Neural progenitor cell (in vitro differentiated cells): ENCODE measurements around the gene ITPR1. TPM values are rescaled to one million over a fixed set of nuclear protein-coding genes. Genes with fewer than 3 reads are reported as not detected.

Source experiments
- DNase-seq: peaks from one replicate; pipeline ENCODE4 v3.0.0-alpha.2; 2016; ENCODE audit warnings: low spot score
- H2AFZ ChIP-seq: fragments of 200-600 bp; sonication (generic); replicated peaks from 2 replicates; pipeline ENCODE4 v1.6.1; 2016; ENCODE audit warnings: antibody characterized with exemption
- H3F3A ChIP-seq: fragments of 200-600 bp; sonication (generic); 2 replicates; pipeline ENCODE4 v1.6.1; 2016; ENCODE audit warnings: antibody characterized with exemption, low read depth
- H3K27ac ChIP-seq: fragments of 200-600 bp; sonication (generic); 2 replicates; pipeline ENCODE4 v1.5.1; 2016; ENCODE audit warnings: mild to moderate bottlenecking
- H3K27me3 ChIP-seq: fragments of 200-600 bp; sonication (generic); 2 replicates; pipeline ENCODE4 v1.6.1; 2016; ENCODE audit warnings: mild to moderate bottlenecking, moderate library complexity
- H3K36me3 ChIP-seq: fragments of 200-600 bp; sonication (generic); 2 replicates; pipeline ENCODE4 v1.5.1; 2016
- H3K4me1 ChIP-seq: fragments of 200-600 bp; sonication (generic); 2 replicates; pipeline ENCODE4 v1.6.1; 2016; ENCODE audit warnings: mixed run types
- H3K4me2 ChIP-seq: fragments of 200-600 bp; sonication (generic); 2 replicates; pipeline ENCODE4 v1.6.1; 2016
- H3K4me3 ChIP-seq: fragments of 200-600 bp; sonication (generic); 2 replicates; pipeline ENCODE4 v1.5.1; 2016
- H3K79me2 ChIP-seq: fragments of 200-600 bp; sonication (generic); 2 replicates; pipeline ENCODE4 v1.6.1; 2016; ENCODE audit warnings: low read depth
- H3K9ac ChIP-seq: fragments of 200-600 bp; sonication (generic); 2 replicates; pipeline ENCODE4 v1.6.1; 2016
- H3K9me3 ChIP-seq: fragments of 200-600 bp; sonication (generic); 2 replicates; pipeline ENCODE4 v1.5.1; 2016; ENCODE audit warnings: low read depth
- H4K20me1 ChIP-seq: fragments of 200-600 bp; sonication (generic); 2 replicates; pipeline ENCODE4 v1.6.1; 2016; ENCODE audit warnings: low read depth
- H3K27ac Mint-ChIP-seq: 3 replicates; pipeline ENCODE4 v1.8.0; 2021; ENCODE audit warnings: mixed read lengths
- H3K27me3 Mint-ChIP-seq: 2 replicates; pipeline ENCODE4 v1.8.0; 2022; ENCODE audit warnings: low read depth, mild to moderate bottlenecking, inconsistent platforms, moderate library complexity, mixed read lengths; ENCODE audit not compliant: insufficient read depth
- H3K36me3 Mint-ChIP-seq: 3 replicates; pipeline ENCODE4 v1.8.0; 2021; ENCODE audit warnings: mixed read lengths
- H3K4me1 Mint-ChIP-seq: 3 replicates; pipeline ENCODE4 v1.8.0; 2021; ENCODE audit warnings: mixed read lengths
- H3K4me3 Mint-ChIP-seq: 3 replicates; pipeline ENCODE4 v1.8.0; 2021; ENCODE audit warnings: mild to moderate bottlenecking, moderate library complexity, mixed read lengths
- H3K9me3 Mint-ChIP-seq: 3 replicates; pipeline ENCODE4 v1.8.0; 2020; ENCODE audit warnings: mixed read lengths
- CTCF ChIP-seq: fragments of 200-600 bp; sonication (generic); IDR thresholded peaks from 2 replicates; pipeline ENCODE4 v1.5.1; 2017; ENCODE audit warnings: antibody characterized with exemption, mild to moderate bottlenecking
- EZH2 ChIP-seq: fragments of 200-600 bp; sonication (generic); IDR thresholded peaks from 2 replicates; pipeline ENCODE4 v1.6.1; 2017; ENCODE audit warnings: antibody characterized with exemption, mild to moderate bottlenecking, moderate library complexity
- EZH2phosphoT487 ChIP-seq: fragments of 200-600 bp; sonication (generic); IDR thresholded peaks from 2 replicates; pipeline ENCODE4 v1.6.1; 2017; ENCODE audit warnings: antibody characterized with exemption
- total RNA-seq: library from RNA; depleted of rRNA; stranded (reverse); fragments of >200 nt; gene quantifications from 2 replicates; pipeline ENCODE4 v1.2.3, GENCODE V29; 2015; ENCODE audit warnings: low replicate concordance

Gene ITPR1
- total RNA-seq, 1 donor from 2014 or later, result 5.0 TPM

GRCh38 chr3:4862973-4863372 lies 369.8 kb downstream of the ITPR1 start:
- no peak overlapping the region for H3K27ac Mint-ChIP-seq
- H3F3A ChIP-seq, result peaks cover 11% of the 10 kb centered on the region
- no peaks in the 10 kb centered on the region for H3K79me2 ChIP-seq
- no peaks in the 10 kb centered on the region for H3K9me3 ChIP-seq
- H3K4me3 Mint-ChIP-seq, result no peak overlapping the region
- peaks cover 15% of the 10 kb centered on the region for H3K4me1 Mint-ChIP-seq
- peaks cover 6% of the 10 kb centered on the region for H3K9me3 Mint-ChIP-seq
- H3K4me1 ChIP-seq, result peaks cover 4% of the 10 kb centered on the region
- no peaks in the 10 kb centered on the region for H3K36me3 ChIP-seq
- H3K27me3 Mint-ChIP-seq, result no peaks in the 10 kb centered on the region
- no peaks in the 10 kb centered on the region for H3K36me3 Mint-ChIP-seq
- H4K20me1 ChIP-seq, result no peaks in the 10 kb centered on the region
- H2AFZ ChIP-seq, result no peak overlapping the region
- H3K27me3 ChIP-seq, result peaks cover 5% of the 10 kb centered on the region
- H3K4me3 ChIP-seq, result no peak overlapping the region
- no peak for DNase-seq
- no peak overlapping the region for H3K4me2 ChIP-seq
- TF ChIP-seq CTCF, result no peak
- TF ChIP-seq EZH2, result no peak
- TF ChIP-seq EZH2phosphoT487, result no peak
- H3K27ac ChIP-seq, result no peak overlapping the region
- no peak overlapping the region for H3K9ac ChIP-seq

- H3K4me3 ChIP-seq, result no peak overlapping the region
- H3K27me3 ChIP-seq, result peaks cover 15% of the 10 kb centered on the region
- no peaks in the 10 kb centered on the region for H3K27me3 Mint-ChIP-seq
- no peaks in the 10 kb centered on the region for H4K20me1 ChIP-seq
- H3K4me3 Mint-ChIP-seq, result no peak overlapping the region
- H3F3A ChIP-seq, result peaks cover 12% of the 10 kb centered on the region
- peaks cover 6% of the 10 kb centered on the region for H3K4me1 ChIP-seq
- no peak for TF ChIP-seq EZH2phosphoT487
- TF ChIP-seq EZH2, result no peak
- no peak for TF ChIP-seq CTCF
- H3K36me3 Mint-ChIP-seq, result no peaks in the 10 kb centered on the region
- DNase-seq, result no peak
- peaks cover 19% of the 10 kb centered on the region for H3K4me1 Mint-ChIP-seq
- no peak overlapping the region for H3K27ac ChIP-seq
- H3K36me3 ChIP-seq, result no peaks in the 10 kb centered on the region
- H3K79me2 ChIP-seq, result no peaks in the 10 kb centered on the region
- no peak overlapping the region for H2AFZ ChIP-seq
- H3K9me3 Mint-ChIP-seq, result peaks cover 8% of the 10 kb centered on the region
- H3K27ac Mint-ChIP-seq, result no peak overlapping the region
- H3K9me3 ChIP-seq, result no peaks in the 10 kb centered on the region
- no peak overlapping the region for H3K4me2 ChIP-seq
- H3K9ac ChIP-seq, result no peak overlapping the region
Measured at GRCh38 chr3:4864503-4864902, 371.4 kb downstream of the ITPR1 start.

GRCh38 chr3:4865714-4866113 lies 372.6 kb downstream of the ITPR1 start:
- H3K9me3 Mint-ChIP-seq, result peaks cover 8% of the 10 kb centered on the region
- H3K4me1 ChIP-seq, result peaks cover 6% of the 10 kb centered on the region
- H3K27ac ChIP-seq, result no peak overlapping the region
- H3K27ac Mint-ChIP-seq, result no peak overlapping the region
- DNase-seq, result no peak
- no peak overlapping the region for H2AFZ ChIP-seq
- H3K9ac ChIP-seq, result no peak overlapping the region
- no peak overlapping the region for H3K4me3 ChIP-seq
- H3K4me1 Mint-ChIP-seq, result peaks cover 19% of the 10 kb centered on the region
- H3K9me3 ChIP-seq, result no peaks in the 10 kb centered on the region
- H4K20me1 ChIP-seq, result no peaks in the 10 kb centered on the region
- H3K27me3 Mint-ChIP-seq, result no peaks in the 10 kb centered on the region
- H3K4me3 Mint-ChIP-seq, result no peak overlapping the region
- no peaks in the 10 kb centered on the region for H3K79me2 ChIP-seq
- no peaks in the 10 kb centered on the region for H3K36me3 Mint-ChIP-seq
- peaks cover 12% of the 10 kb centered on the region for H3F3A ChIP-seq
- no peak for TF ChIP-seq CTCF
- TF ChIP-seq EZH2phosphoT487, result no peak
- TF ChIP-seq EZH2, result no peak
- H3K4me2 ChIP-seq, result no peak overlapping the region
- no peaks in the 10 kb centered on the region for H3K36me3 ChIP-seq
- H3K27me3 ChIP-seq, result peaks cover 21% of the 10 kb centered on the region
